HG03064 (cell line): ENCODE data around the gene NRSN2.
"Not testable (repeated sequence)": the region's sequence is repeated elsewhere in the genome, so short reads cannot be mapped to it uniquely, and the experiment has no call there.

Experiments
- ATAC-seq: cut with Tn5 transposase; IDR thresholded peaks from one replicate; pipeline ENCODE4 v1.9.1; 2021; ENCODE audit warnings: low read depth; ENCODE audit not compliant: unreplicated experiment

Gene NRSN2

DNA sequence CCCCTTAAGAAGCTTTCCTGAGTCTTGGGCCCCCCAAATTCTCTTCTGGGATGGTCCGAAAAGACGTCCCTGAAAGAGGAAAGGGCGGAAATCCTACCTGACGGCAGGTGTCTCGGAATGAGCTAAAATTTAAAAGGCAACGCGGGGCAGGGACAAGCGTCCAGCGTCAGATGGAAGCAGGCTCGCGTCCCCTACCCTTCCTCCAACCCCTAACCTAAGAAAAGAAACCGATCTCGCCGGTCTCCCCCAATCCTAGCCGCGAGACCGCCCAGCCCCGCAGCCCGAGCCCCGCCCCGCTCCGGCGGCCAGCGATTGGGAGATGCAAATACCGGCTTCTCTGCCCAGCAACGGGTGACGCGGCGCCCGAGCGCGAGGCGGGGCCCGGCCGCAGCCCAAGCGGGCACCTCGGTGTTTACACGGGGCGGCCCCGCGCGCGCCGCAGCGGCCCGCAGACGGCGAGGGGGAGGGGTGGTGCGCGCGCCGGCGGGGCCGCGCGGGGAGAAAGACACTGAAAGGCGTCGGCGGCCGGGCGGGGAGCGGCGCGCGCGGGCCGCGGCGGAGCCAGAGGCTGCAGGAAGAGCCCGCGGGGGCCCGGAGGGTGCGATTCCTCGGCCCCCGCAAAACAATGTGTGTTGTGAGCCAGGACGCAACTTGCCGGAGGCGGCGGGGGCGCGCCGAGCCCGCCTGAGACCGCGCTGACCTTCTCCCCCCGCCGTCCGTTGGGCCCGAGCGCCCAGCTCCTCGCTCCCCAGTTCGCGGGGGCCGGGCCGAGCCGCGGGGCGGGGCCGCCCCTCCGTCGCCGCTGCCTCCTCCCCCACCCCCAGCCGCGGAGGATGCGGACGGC is 21.6 kb upstream of the NRSN2 start, which contains the start of gene SOX12:
Gene SOX12, plus strand, starts transcription at position 508 of the 844 bp plus-strand sequence. CDS start 373 bp downstream, outside the sequence.
- peak; percentile 66 for ATAC-seq

DNA sequence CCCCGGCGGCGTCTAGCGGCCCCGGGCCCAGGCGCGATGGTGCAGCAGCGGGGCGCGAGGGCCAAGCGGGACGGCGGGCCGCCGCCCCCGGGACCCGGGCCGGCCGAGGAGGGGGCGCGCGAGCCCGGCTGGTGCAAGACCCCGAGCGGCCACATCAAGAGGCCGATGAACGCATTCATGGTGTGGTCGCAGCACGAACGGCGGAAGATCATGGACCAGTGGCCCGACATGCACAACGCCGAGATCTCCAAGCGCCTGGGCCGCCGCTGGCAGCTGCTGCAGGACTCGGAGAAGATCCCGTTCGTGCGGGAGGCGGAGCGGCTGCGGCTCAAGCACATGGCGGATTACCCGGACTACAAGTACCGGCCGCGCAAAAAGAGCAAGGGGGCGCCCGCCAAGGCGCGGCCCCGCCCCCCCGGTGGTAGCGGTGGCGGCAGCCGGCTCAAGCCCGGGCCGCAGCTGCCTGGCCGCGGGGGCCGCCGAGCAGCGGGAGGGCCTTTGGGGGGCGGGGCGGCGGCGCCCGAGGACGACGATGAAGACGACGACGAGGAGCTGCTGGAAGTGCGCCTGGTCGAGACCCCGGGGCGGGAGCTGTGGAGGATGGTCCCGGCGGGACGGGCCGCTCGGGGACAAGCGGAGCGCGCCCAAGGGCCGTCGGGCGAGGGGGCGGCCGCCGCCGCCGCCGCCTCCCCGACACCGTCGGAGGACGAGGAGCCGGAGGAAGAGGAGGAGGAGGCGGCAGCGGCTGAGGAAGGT is 20.8 kb upstream of the NRSN2 start:
- peak; percentile 6 for ATAC-seq

DNA sequence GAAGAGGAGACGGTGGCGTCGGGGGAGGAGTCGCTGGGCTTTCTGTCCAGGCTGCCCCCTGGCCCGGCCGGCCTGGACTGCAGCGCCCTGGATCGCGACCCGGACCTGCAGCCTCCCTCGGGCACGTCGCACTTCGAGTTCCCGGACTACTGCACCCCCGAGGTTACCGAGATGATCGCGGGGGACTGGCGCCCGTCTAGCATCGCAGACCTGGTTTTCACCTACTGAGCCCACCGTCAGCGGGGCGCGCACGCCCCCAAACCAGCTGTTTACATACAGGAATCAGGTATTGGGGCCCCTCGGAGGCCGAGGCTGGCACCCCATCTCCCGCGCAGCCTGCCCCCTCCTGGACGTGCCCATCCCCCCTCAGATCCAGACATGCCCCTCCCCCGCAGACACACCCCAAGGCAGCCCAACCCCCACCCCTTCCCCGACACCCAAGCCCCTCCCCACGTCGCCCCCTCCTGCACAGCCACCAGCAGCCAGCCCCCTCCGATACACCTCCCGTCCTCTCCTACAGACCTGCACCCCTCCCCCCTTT is 20.2 kb upstream of the NRSN2 start:
- no peak for ATAC-seq

DNA sequence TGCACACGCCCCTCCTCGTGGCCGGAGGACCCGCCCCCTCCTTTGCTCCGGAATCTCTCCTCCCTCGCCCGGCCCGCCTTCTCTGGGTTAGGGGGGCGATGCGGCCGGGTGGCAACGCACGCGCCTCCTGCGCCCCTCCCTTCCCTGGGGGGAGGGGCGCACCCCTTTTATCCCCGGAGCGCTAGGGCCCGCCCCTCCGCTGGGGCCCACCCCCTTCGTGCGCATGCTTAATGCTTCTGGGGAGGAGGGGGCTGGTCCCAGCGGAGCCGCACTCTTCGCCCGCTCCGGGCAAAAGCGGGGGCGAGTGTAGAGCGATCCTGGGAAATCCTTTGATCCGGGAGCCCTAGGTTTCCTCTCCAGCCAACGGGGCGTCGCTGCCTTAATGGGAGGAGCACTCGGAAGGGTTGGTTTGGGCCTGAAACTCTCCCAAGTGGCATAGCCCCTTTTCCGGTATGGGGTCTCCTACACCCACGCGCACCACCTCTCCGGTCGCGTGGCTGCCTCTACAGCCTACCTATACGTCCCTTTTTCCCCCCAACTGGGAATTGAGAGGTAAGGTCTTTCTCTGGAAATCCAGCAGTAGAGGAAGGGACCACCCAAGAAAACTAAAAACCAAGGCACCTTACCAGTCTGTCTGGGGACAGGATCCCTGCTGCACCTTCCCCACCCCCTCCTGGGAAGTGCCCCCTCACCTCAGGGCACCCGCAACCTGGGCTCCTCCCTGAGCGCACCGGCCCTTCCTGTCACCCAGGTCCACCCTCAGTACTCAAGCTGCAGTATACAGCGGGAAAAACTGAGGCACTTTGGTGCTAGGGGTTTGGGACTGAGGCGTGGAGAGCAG is 19.5 kb upstream of the NRSN2 start:
- no peak for ATAC-seq

- ATAC-seq: no peak
These were observed 18.6 kb upstream of the NRSN2 start for GRCh38 chr20:328027-328974.

DNA sequence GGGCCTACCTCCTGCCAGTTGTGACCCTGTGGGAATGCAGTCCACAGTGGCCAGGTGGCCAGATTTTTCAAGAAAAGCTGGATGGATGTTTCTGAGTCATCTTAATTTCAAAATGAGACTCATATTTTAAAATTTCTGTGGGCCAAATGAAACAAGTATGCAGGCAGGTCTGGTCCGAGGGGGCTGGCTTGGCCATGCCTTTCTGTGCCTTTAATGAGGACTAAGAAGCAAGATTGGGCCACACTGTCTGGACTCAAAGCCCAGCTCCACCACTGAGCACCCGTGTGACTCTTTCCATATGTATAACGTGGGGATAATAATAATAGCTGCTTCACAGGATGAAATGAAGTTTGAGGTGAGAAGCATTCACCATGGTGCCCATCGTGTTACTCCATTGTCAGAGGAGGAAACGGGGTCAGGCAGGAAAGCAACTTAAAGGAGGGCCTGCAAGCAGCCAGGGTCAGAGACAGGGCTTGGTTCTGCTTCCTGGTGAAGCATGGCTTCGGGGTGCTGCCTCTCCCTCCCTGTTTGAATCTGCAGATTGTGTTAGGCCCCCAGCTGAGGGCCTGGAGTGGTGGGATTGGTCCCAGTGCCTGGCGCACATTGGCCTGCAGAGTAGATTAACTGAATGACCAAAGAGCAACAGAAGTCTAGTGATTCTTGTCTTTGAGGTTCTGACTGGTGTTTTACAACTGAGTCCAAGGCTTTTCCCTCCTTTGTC is 17.8 kb upstream of the NRSN2 start:
- no peak for ATAC-seq

DNA sequence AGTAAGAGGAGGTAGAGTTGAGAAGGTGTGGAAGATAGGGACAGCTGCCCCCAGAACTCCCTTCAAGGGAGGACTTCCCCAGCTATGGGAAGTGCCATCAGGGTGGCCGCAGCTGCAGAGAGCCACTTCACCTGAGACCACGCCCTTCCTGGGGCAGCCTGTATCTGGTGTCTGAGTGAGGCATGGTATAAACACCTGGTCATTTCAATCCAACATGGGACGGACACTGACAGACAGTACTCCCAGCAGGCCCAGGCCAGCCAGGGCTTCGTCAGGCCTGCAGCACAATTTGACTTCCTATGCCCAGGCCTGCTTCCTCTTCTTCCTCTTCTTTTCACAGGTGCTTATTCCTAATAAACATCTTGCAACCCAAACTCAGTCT is 17.1 kb upstream of the NRSN2 start:
- ATAC-seq: no peak

DNA sequence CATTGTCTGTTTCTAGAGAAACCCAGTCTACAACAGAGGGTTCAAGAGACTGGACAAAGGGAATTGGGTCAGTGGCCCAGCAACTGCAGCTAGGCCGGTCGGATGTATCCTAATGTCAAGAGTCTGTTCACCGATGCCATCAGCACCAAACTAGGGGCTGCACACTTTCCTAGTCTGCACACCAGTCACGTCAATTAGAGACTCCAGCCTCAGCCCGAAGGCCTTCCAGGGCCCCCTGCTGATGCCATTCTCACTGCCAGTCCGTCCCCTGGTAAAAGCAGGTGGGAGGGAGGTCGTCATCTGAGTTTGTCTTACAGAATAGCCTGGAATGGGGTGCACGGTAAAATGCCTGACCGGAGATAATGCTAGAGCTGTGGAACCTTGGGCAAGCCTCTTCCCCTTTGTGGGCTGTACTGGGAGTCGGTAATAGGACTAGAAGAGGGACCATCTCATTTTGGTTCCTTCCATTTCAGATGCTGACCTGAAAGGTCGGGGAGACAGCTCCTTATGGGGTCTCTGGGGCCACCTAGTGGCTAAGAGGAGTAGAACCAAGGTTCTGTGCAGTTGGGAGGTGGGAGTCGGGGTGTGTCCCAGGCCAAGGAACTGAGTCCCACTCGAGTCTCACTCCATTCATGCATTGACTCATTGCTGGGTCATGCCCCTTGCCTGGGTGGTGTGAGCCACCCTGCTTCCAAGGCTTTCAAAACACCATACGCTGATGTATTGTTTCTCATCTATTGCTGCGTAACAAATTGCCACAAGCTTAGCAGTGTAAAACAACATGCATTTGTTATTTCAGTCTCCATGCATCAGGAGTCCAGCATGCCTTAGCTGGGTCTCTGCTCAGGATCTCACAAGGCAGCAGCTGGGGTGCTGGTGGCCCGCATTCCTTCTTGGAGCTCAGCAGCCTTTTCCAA is 16.4 kb upstream of the NRSN2 start:
- ATAC-seq: no peak

GRCh38 chr20:334578-334977 is 12.3 kb upstream of the NRSN2 start:
- ATAC-seq: no peak

GRCh38 chr20:336040-336439 is 10.9 kb upstream of the NRSN2 start:
- ATAC-seq: not testable (repeated sequence)

DNA sequence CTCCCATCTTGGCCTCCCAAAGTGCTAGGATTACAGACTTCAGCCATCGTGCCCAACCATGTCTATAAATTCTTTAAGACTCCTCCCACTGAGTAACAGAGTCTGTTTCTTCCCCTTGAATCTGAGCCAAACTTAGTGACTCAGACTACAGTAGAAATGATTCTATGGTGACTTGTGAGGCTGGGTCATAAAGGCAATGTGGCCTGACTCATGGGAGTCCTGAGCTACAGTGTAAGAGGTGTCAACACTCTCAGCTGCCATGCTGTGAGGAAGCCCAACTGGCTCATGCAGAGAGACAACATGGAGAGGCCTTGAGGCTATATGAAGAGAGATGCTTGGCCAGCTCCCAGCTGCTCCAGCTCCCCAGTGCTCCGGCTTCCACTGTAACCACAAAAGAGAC is 5.2 kb upstream of the NRSN2 start:
- no peak for ATAC-seq

DNA sequence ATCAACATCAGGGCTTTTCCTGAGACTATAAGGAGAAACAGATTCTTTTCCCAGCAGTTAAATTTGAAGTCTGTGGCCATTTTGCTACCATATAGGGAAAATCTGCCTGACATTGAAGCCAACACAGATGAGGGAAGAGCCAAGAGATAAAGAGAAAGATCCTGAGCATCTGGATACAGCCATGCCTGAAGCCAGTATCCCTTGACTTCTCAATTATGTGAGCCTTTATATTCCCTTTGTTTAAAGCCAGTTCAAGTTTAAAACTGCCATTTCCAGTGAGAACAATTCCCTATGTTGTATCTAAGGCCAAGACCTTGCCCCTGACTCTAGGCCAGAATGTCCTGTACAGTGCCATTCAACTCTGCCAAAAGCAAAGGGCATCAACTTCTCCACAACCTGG is 3.8 kb upstream of the NRSN2 start:
- ATAC-seq: no peak

DNA sequence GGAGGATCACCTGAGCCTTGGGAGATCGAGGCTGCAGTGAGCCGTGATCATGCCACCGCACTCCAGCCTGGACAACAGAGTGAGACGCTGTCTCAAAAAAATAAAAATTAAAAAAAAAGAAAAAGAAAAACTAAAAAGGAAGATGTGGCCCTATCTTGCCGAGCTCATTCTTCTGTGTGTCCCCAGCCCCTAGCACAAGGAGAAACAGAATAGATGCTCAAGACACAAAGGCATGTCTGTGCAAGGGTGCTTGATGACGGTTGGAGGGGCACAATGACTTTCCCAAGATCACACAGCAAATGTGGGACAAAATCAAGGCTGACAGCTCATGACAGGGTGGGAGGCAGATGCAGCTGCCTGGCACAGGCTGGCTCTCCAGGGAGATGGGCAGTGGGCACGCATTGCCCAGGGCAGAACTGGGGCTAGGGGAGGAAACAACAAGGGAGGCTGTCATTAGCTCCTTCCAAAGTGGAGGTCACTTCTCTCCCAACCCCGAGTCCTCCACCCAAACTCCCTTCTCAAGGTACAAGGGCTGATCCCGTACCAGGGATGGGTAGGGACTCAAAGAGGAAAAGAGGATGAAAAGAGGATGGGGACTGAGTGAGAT is 775 bp upstream of the NRSN2 start:
- no peak for ATAC-seq

DNA sequence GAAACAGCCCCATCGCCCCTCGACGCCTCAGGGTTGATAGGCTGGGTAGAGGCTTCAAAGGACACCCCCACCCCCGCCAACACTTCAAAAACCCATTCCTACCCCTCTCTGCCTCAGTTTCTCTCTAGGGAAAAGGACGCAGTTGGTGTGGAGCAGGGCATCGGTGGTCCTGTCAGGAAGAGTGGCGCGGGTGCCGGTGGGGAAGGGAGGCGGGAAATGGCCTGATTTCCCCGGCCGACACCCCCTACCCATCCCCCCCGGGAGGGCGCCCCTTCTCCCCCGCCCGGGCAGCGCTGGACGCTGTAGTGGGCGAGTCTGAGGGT is 367 bp downstream of the NRSN2 start:
- ATAC-seq: no peak

GRCh38 chr20:347640-348484 is 951 bp downstream of the NRSN2 start:
- peak; percentile 71 for ATAC-seq

DNA sequence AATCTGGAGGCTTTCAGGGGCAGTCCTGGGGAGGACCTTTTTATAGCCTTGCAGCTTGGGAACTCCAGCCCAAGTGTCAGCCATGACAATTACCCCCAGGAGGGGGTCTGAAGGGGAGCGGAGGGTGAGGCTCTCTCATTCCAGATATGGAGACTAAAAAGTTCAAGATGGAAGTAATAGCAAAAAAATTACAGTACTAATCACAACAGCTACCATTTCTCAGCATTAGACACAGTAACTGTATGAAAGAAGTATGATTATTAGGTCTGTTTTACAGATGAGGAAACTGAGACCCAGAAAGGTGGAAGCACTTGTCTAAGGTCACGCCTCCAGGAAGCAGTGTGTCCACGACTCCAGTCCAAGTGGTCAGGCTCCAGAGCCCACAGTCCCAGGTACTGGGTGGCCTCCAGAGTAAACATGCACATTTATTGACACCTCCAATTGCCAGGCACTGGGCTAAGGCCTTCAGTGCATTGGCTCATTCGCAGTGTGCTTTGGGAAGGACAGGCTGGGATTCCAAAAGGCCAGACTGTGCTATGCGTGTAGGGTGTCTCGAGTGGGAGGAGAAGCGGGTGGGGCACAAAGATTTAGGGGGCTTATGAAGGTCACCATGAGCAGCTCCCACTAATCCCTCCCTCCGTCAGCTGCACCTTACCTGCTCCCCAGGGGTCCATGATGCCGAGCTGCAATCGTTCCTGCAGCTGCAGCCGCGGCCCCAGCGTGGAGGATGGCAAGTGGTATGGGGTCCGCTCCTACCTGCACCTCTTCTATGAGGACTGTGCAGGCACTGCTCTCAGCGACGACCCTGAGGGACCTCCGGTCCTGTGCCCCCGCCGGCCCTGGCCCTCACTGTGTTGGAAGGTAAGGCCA is 2.3 kb downstream of the NRSN2 start:
- no peak for ATAC-seq
